GM18526 (cell line): ENCODE data around the gene CGB3.

Experiments
- POLR2A ChIP-seq: IDR thresholded peaks from 3 replicates; pipeline ENCODE4 v1.6.1; 2011; ENCODE audit not compliant: insufficient read length; ENCODE audit errors: extremely low read depth

The CGB3 gene

GRCh38 chr19:48988860-48989259 is 35.3 kb downstream of the CGB3 start:
- TF ChIP-seq POLR2A, result no peak

GRCh38 chr19:48988286-48988685 is 35.8 kb downstream of the CGB3 start:
- TF ChIP-seq POLR2A, result no peak

DNA sequence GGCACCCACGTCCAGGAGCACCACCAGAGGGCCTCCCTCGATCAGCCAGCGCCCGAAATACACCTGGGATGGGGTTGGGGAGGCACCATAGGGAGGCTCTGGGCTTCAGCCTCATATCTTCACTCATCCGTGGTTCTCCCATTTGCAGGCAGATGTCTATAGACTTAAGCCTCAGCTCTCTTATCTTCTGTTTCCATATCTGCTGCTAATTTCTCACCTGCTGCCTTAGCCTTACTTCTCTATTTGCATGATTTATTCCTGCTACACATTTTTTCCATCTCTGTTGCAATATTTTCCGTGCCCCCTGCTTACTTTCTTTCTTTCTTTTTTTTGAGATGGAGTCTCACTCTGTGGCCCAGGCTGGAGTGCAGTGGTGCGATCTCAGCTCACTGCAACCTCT is 36.8 kb downstream of the CGB3 start:
- no peak for TF ChIP-seq POLR2A

DNA sequence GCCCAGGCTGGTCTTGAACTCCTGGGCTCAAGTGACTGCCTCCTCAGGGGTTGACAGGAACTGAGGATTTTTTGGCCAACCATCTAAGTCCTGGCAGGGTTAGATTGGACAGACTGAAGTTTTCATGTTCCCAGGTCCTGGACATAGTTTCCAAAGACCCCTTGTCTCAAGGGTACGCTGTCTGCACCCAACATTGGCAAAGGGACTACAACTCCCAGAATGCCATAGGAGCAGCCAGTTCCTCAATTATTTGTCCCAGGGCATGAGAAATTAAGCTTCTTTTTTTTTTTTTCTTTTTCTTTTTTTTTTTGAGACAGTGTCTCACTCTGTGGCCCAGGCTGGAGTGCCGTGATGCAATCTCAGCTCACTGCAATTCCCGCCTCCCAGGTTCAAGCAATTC is 37.9 kb downstream of the CGB3 start:
- no peak for TF ChIP-seq POLR2A

GRCh38 chr19:48985711-48986110 is 38.4 kb downstream of the CGB3 start:
- no peak for TF ChIP-seq POLR2A

DNA sequence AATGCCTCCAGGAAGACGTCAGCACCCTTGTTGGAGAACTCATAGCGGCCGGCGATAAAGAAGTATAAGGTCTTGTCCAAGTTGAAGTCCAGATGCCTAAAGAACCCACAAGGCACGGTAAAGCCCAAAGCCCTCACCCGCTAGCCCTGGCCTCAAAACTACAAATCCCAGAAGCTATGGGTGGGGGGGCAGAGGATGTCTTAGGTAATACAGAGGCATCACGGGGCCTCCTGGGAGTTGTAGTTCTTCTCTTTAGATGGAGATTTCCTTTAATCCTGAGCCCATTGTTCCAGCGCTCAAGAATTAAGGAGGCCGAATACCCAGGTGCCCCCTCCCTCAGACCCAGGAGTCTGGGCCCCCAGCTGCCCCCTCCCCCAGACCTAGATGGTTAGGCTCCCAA is 41.9 kb downstream of the CGB3 start:
- no peak for TF ChIP-seq POLR2A

DNA sequence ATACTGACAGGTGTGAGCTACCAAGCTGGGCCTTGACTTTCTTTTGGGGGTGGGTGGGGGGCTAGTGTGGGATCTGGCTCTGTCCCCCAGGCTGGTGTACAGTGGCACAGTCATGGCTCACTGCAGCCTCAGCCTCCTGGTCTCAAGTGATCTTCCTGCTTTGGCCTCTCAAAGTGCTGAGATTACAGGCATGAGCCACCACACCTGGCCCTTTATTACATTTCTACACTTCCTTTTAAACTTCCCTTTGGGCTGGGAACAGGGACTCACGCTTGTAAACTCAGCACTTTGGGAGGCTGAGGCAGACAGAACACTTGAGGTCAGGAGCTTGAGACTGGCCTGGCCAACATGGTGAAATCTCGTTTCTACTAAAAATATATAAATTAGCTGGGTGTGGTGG is 47.1 kb downstream of the CGB3 start:
- no peak for TF ChIP-seq POLR2A

GRCh38 chr19:48975947-48976847 is 47.9 kb downstream of the CGB3 start:
- TF ChIP-seq POLR2A, result no peak
